Epidermal melanocyte (primary cell): ENCODE measurements around the gene CYP27A1.

Experiments
- DNase-seq: peaks from one replicate; pipeline ENCODE4 v3.0.0; 2011; ENCODE audit warnings: low spot score; ENCODE audit not compliant: insufficient read length

Gene CYP27A1

GRCh38 chr2:218811382-218811781 lies 29.4 kb downstream of the CYP27A1 start:
- DNase-seq, result no peak

GRCh38 chr2:218812096-218812815 lies 30.3 kb downstream of the CYP27A1 start:
- DNase-seq, result no peak

GRCh38 chr2:218812861-218813260 lies 30.9 kb downstream of the CYP27A1 start:
- no peak for DNase-seq

GRCh38 chr2:218813771-218814460 lies 32.0 kb downstream of the CYP27A1 start:
- DNase-seq, result no peak

GRCh38 chr2:218814540-218815243 lies 32.7 kb downstream of the CYP27A1 start:
- DNase-seq, result no peak

- no peak for DNase-seq
Observed at GRCh38 chr2:218815244-218815637, 33.3 kb downstream of the CYP27A1 start.

- DNase-seq, result no peak
Observed at GRCh38 chr2:218815649-218816048, 33.7 kb downstream of the CYP27A1 start.

GRCh38 chr2:218816561-218817011 lies 34.6 kb downstream of the CYP27A1 start:
- no peak for DNase-seq

GRCh38 chr2:218819093-218819492 lies 37.1 kb downstream of the CYP27A1 start:
- no peak for DNase-seq

- DNase-seq, result no peak
Observed at GRCh38 chr2:218820746-218821369, 38.9 kb downstream of the CYP27A1 start.

GRCh38 chr2:218821605-218822211 lies 39.8 kb downstream of the CYP27A1 start:
- DNase-seq, result no peak

- DNase-seq, result no peak
Observed at GRCh38 chr2:218822622-218823021, 40.7 kb downstream of the CYP27A1 start.

- DNase-seq, result no peak
Observed at GRCh38 chr2:218823196-218823855, 41.4 kb downstream of the CYP27A1 start.

- DNase-seq, result no peak
Observed at GRCh38 chr2:218824004-218824403, 42.1 kb downstream of the CYP27A1 start.

- DNase-seq, result no peak
Observed at GRCh38 chr2:218826791-218827190, 44.8 kb downstream of the CYP27A1 start.

GRCh38 chr2:218827701-218828476 lies 45.9 kb downstream of the CYP27A1 start:
- DNase-seq, result no peak

GRCh38 chr2:218828477-218828778 lies 46.5 kb downstream of the CYP27A1 start:
- DNase-seq, result no peak

GRCh38 chr2:218829868-218830451 lies 48.0 kb downstream of the CYP27A1 start:
- no peak for DNase-seq

- DNase-seq, result no peak
Observed at GRCh38 chr2:218830526-218831306, 48.8 kb downstream of the CYP27A1 start.
